Measurements from ENCODE around the gene NAA50.

NAA50 gene

GRCh38 chr3:113668015-113668414 lies 78.0 kb downstream of the NAA50 start:
- no peak overlapping the region for H3K27ac ChIP-seq (ENCODE audit: extremely low read depth, low read depth, low read length)
- H3K4me3 ChIP-seq (ENCODE audit: low read depth, low read length): no peak overlapping the region
- CTCF ChIA-PET: no interaction called here
- POLR2A ChIA-PET: no interaction called here
- H3K36me3 ChIP-seq (ENCODE audit: control insufficient read depth in 2 of 2, insufficient read depth in 1 of 2, low read length in 2 of 2): no peaks in the 10 kb centered on the region; a peak in 1 of 3 replicates
- H3K9me3 ChIP-seq (ENCODE audit: control insufficient read depth, insufficient read depth, low read depth, low read length): no peaks in the 10 kb centered on the region
- H3K4me1 ChIP-seq (ENCODE audit: control insufficient read depth, insufficient read depth, low read length): no peaks in the 10 kb centered on the region
- TF ChIP-seq ZNF19 (tag by site-specific recombination; IDR thresholded peaks at IDR 0.05; ENCODE audit: low read depth): no peak
- TF ChIP-seq ZIC2 (tag by site-specific recombination; IDR thresholded peaks at IDR 0.05): 0 out of 2 replicates have a peak, but pooled peaks have one; percentile 7
